Upper lobe of right lung (tissue), 1 donor: ENCODE data around the gene TMTC4. TPM values are rescaled to one million over a fixed set of nuclear protein-coding genes. Genes with fewer than 3 reads are reported as not detected.

Source experiments
- ATAC-seq: fragments of 200-7000 bp; cut with Tn5 transposase; one replicate; pipeline ENCODE4 v1.9.1; 2020; ENCODE audit warnings: mild to moderate bottlenecking, moderate library complexity
- DNase-seq: peaks from one replicate; pipeline ENCODE4 v3.0.0-alpha.2; 2020
- H3K27ac ChIP-seq: fragments of 200-600 bp; one replicate; pipeline ENCODE4 v1.8.0; 2022
- H3K27me3 ChIP-seq: fragments of 200-600 bp; one replicate; pipeline ENCODE4 v1.8.0; 2022; ENCODE audit warnings: mild to moderate bottlenecking
- H3K36me3 ChIP-seq: fragments of 200-600 bp; one replicate; pipeline ENCODE4 v1.8.0; 2022
- H3K4me1 ChIP-seq: fragments of 200-600 bp; one replicate; pipeline ENCODE4 v1.8.0; 2022
- H3K4me3 ChIP-seq: fragments of 200-600 bp; one replicate; pipeline ENCODE4 v1.8.0; 2022; ENCODE audit warnings: mild to moderate bottlenecking
- H3K9me3 ChIP-seq: fragments of 200-600 bp; one replicate; pipeline ENCODE4 v1.8.0; 2022
- CTCF ChIP-seq: fragments of 200-600 bp; IDR thresholded peaks from one replicate; pipeline ENCODE4 v1.8.0; 2022; ENCODE audit warnings: antibody characterized with exemption
- intact Hi-C: fragments of 100-400 bp; cut with DNase I; formaldehyde crosslinking; loops from one replicate; pipeline ENCODE4 v1.11.0; 2022
- total RNA-seq: library from RNA; stranded (reverse); fragmentation: NEBNext Ultra II Directional; extraction: Animal tissue kit (Norgen Biotek cat#: 25700); gene quantifications from one replicate; pipeline ENCODE4 v1.2.1, GENCODE V29; 2021
- donor health status: DM: no; HTN: yes; CAD: no; lungs with severe emphysema.

The TMTC4 gene
- total RNA-seq, 1 donor from 2014 or later = 17.5 TPM

- no peak for TF ChIP-seq CTCF
- no peaks in the 10 kb centered on the region for H3K36me3 ChIP-seq
- no peaks in the 10 kb centered on the region for H3K9me3 ChIP-seq
- H3K27me3 ChIP-seq = no peaks in the 10 kb centered on the region
- no peak overlapping the region for H3K27ac ChIP-seq
- H3K4me1 ChIP-seq = no peaks in the 10 kb centered on the region
- no peak for ATAC-seq
- intact Hi-C loops = no loop called here
- DNase-seq = peak; percentile 36
- H3K4me3 ChIP-seq = no peak overlapping the region
These were observed 110.8 kb downstream of the TMTC4 start for GRCh38 chr13:100563779-100564178.

- intact Hi-C loops = no loop called here
- no peak for TF ChIP-seq CTCF
These were observed 112.9 kb downstream of the TMTC4 start for GRCh38 chr13:100561599-100562204.

GRCh38 chr13:100561158-100561499 is 113.5 kb downstream of the TMTC4 start:
- Histone ChIP-seq H3K4me1 (no peaks in the 10 kb centered on the region), H3K27ac (no peak overlapping the region), H3K9me3 (no peaks in the 10 kb centered on the region), H3K36me3 (no peaks in the 10 kb centered on the region), H3K4me3 (no peak overlapping the region), H3K27me3 (no peaks in the 10 kb centered on the region)
- ATAC-seq (no peak), DNase-seq (no peak)
- intact Hi-C loops = no loop called here
- no peak for TF ChIP-seq CTCF

More at GRCh38 chr13:100561599-100562204, 112.9 kb downstream of the TMTC4 start:
- Histone ChIP-seq H3K4me3 (no peak overlapping the region), H3K9me3 (no peaks in the 10 kb centered on the region), H3K36me3 (no peaks in the 10 kb centered on the region), H3K27ac (no peak overlapping the region), H3K27me3 (no peaks in the 10 kb centered on the region), H3K4me1 (no peaks in the 10 kb centered on the region)
- ATAC-seq (no peak), DNase-seq (peak; percentile 53)

GRCh38 chr13:100560498-100561157 is 114.0 kb downstream of the TMTC4 start:
- ATAC-seq = peak; percentile 19
- Histone ChIP-seq H3K27ac (no peak overlapping the region), H3K4me1 (no peaks in the 10 kb centered on the region), H3K4me3 (no peak overlapping the region), H3K36me3 (no peaks in the 10 kb centered on the region), H3K9me3 (no peaks in the 10 kb centered on the region), H3K27me3 (no peaks in the 10 kb centered on the region)
- no peak for TF ChIP-seq CTCF
- DNase-seq = peak; percentile 52
- intact Hi-C loops = no loop called here

GRCh38 chr13:100559886-100560285 is 114.7 kb downstream of the TMTC4 start:
- H3K27me3 ChIP-seq = no peaks in the 10 kb centered on the region
- no peaks in the 10 kb centered on the region for H3K4me1 ChIP-seq
- H3K9me3 ChIP-seq = no peaks in the 10 kb centered on the region
- H3K27ac ChIP-seq = no peak overlapping the region
- H3K36me3 ChIP-seq = no peaks in the 10 kb centered on the region
- no peak overlapping the region for H3K4me3 ChIP-seq
- no peak for TF ChIP-seq CTCF
- no peak for ATAC-seq
- no peak for DNase-seq
- intact Hi-C loops = no loop called here

Other genes with a start within 250 kb of the TMTC4 start
- gene GGACT, start 86.0 kb downstream of the TMTC4 start, total RNA-seq = 4.7 TPM